K562 (cell line): ENCODE data around the gene KIAA0319L. TPM values are rescaled to one million over a fixed set of nuclear protein-coding genes. Genes with fewer than 3 reads are reported as not detected.

ENCODE experiments used
- ATAC-seq: fragments of 200-7000 bp; cut with Tn5 transposase; 3 replicates; pipeline ENCODE4 v1.9.1; 2020; ENCODE audit warnings: moderate library complexity
- BruUV-seq: library from RNA; stranded (reverse); fragments of 400-500 nt; replicated peaks from 2 replicates; lab custom pipeline; 2021; lab: Mats Ljungman, UMichigan
- CTCF ChIA-PET: fragments of 300-600 bp; formaldehyde crosslinking; extraction: SDS; loops from one replicate; lab custom pipeline; 2021; ENCODE audit warnings: low intra/inter-chr PET ratio; lab: Yijun Ruan, JAX
- POLR2A ChIA-PET: fragments of 300-600, 350-650 bp; sonication (Branson Sonifier 250); formaldehyde crosslinking; extraction: SDS; loops from one replicate; lab custom pipeline; 2021; ENCODE audit warnings: antibody characterized with exemption, inconsistent platforms; lab: Yijun Ruan, JAX
- DNase-seq, 4 experiments: peaks; one replicate each; pipeline versions ENCODE4 v3.0.0 to v3.0.0-alpha.2; 2011 to 2018; ENCODE audit warnings: low spot score in 3 of 4, mixed read lengths in 3 of 4; ENCODE audit errors: extremely low read depth in 1 of 4
- FAIRE-seq: peaks from 2 replicates; lab custom pipeline; 2011; peaks lifted over from hg19 to GRCh38; lab: Jason Lieb, UNC
- H2AFZ ChIP-seq: 2 replicates; pipeline ENCODE4 v1.6.0; 2011; ENCODE audit warnings: low read depth, low read length, control low read depth, inconsistent platforms
- H3K27ac ChIP-seq: fragments of 200-600 bp; 3 replicates; pipeline ENCODE4 v1.8.0; 2011; ENCODE audit warnings: low read depth, mild to moderate bottlenecking, control low read depth, inconsistent platforms, low read length, moderate library complexity, mixed read lengths; ENCODE audit errors: extremely low read depth
- H3K27me3 ChIP-seq, 2 experiments: fragments of 300-600 bp in 1 of 2; 2 replicates in 1 of 2; 3 replicates in 1 of 2; pipeline versions ENCODE4 v1.6.0 to v1.8.0; 2011; ENCODE audit warnings: inconsistent platforms in 2 of 2, low read length in 2 of 2, mild to moderate bottlenecking in 1 of 2, mixed read lengths in 1 of 2, moderate library complexity in 1 of 2; ENCODE audit not compliant: control insufficient read depth in 2 of 2, insufficient read depth in 2 of 2
- H3K36me3 ChIP-seq: fragments of 300-600 bp; 3 replicates; pipeline ENCODE4 v1.8.0; 2011; ENCODE audit warnings: mild to moderate bottlenecking, low read length, inconsistent platforms; ENCODE audit not compliant: control insufficient read depth, insufficient read depth
- H3K4me1 ChIP-seq, 2 experiments: fragments of 200-600 bp in 1 of 2; replicated peaks in 1 of 2; 2 replicates in 1 of 2; 3 replicates in 1 of 2; pipeline versions ENCODE4 v1.5.1 to v1.8.0; 2011; ENCODE audit warnings: inconsistent platforms in 2 of 2, low read length in 2 of 2, mild to moderate bottlenecking in 1 of 2, mixed read lengths in 1 of 2, moderate library complexity in 1 of 2; ENCODE audit not compliant: control insufficient read depth in 2 of 2, insufficient read depth in 2 of 2
- H3K4me2 ChIP-seq: 2 replicates; pipeline ENCODE4 v1.6.1; 2011; ENCODE audit warnings: low read length, control low read depth, inconsistent platforms, mixed read lengths; ENCODE audit not compliant: insufficient read depth
- H3K4me3 ChIP-seq: fragments of 200-600 bp; sonication (generic), shearing (Covaris generic); 2 replicates; pipeline ENCODE4 v1.5.1; 2016; ENCODE audit warnings: control low read depth, inconsistent platforms
- H3K79me2 ChIP-seq: fragments of 200-600 bp; 3 replicates; pipeline ENCODE4 v1.8.0; 2011; ENCODE audit warnings: low read length, inconsistent platforms; ENCODE audit not compliant: control insufficient read depth, insufficient read depth
- H3K9ac ChIP-seq, 2 experiments: 2 replicates each; pipeline versions ENCODE4 v1.6.0 to v1.6.1; 2011; ENCODE audit warnings: low read depth in 2 of 2, low read length in 2 of 2, control low read depth in 1 of 2, inconsistent platforms in 1 of 2, mild to moderate bottlenecking in 1 of 2, mixed read lengths in 1 of 2; ENCODE audit not compliant: insufficient read depth in 1 of 2
- H3K9me1 ChIP-seq: one replicate; pipeline ENCODE4 v1.6.0; 2011; ENCODE audit warnings: inconsistent platforms, mild to moderate bottlenecking, low read length, moderate library complexity; ENCODE audit not compliant: control insufficient read depth, insufficient read depth
- H3K9me3 ChIP-seq: replicated peaks from 2 replicates; pipeline ENCODE4 v1.5.1; 2011; ENCODE audit warnings: low read depth, low read length, inconsistent platforms; ENCODE audit not compliant: control insufficient read depth, insufficient read depth
- H4K20me1 ChIP-seq: replicated peaks from 2 replicates; pipeline ENCODE4 v1.6.1; 2011; ENCODE audit warnings: low read length, inconsistent platforms, mixed read lengths; ENCODE audit not compliant: control insufficient read depth, insufficient read depth
- AFF4 ChIP-seq: sonication (generic); formaldehyde crosslinking; IDR thresholded peaks from 2 replicates; pipeline ENCODE4 v1.8.0; 2023; ENCODE audit warnings: mild to moderate bottlenecking, missing genetic modification reagents
- MTA3 ChIP-seq: fragments of 450-650 bp; formaldehyde crosslinking; IDR thresholded peaks from 2 replicates; pipeline ENCODE4 v1.6.1; 2017; ENCODE audit warnings: mild to moderate bottlenecking, borderline replicate concordance
- TCF7L2 ChIP-seq: fragments of 150-350 bp; IDR thresholded peaks from 2 replicates; pipeline ENCODE4 v1.6.1; 2016; ENCODE audit warnings: low read depth, mild to moderate bottlenecking, low read length, moderate library complexity
- WGBS: fragments of 100-300 bp; shearing (Covaris generic); methylation state at CpG from one replicate; pipeline ENCODE4 v1.1.6; 2016; ENCODE audit warnings: low coverage, mixed read lengths; ENCODE audit not compliant: insufficient coverage; ENCODE audit errors: missing lambda C conversion rate; 5-methylcytosine and 5-hydroxymethylcytosine counted together
- in situ Hi-C: fragments of 300-500 bp; cut with MboI; formaldehyde crosslinking; loops from 4 replicates; pipeline ENCODE4 v1.15.0; 2018; ENCODE audit warnings: inconsistent platforms, mixed read lengths
- intact Hi-C: fragments of 100-400 bp; cut with micrococcal nuclease; formaldehyde crosslinking; loops from 2 replicates; pipeline ENCODE4 v1.14.2; 2022
- polyA plus RNA-seq, 8 experiments: library from polyadenylated mRNA; depleted of rRNA in 4 of 8; stranded (reverse) in 5 of 8; unstranded in 3 of 8; fragments of >200 nt; fragmentation: Nextera tagmentation in 2 of 8; fragmentation: Illumina TruSeq in 1 of 8; extraction: Ambion mirVana in 2 of 8; extraction: Trizol in 1 of 8; gene quantifications; 2 replicates each; pipeline versions ENCODE4 v1.2.1 to v1.2.3, GENCODE V29; 2011 to 2014; ENCODE audit warnings: inconsistent platforms in 1 of 8, missing spikeins in 1 of 8
- total RNA-seq, 7 experiments: library from RNA; depleted of rRNA in 6 of 7; stranded (reverse); fragments of >200 nt in 6 of 7; fragmentation: Illumina TruSeq in 2 of 7; extraction: Trizol in 2 of 7; gene quantifications; 2 replicates each; pipeline versions ENCODE4 v1.2.1 to v1.2.3, GENCODE V29; 2011 to 2021; ENCODE audit warnings: low replicate concordance in 1 of 7

The KIAA0319L gene
- total and polyA plus RNA-seq, 9 of the 15 experiments (the other 6 are each of a cell fraction or from before 2014, with no cell fraction given): 2.4 to 51.7 (median 27.4) TPM

GRCh38 chr1:35437200-35437599 is 120.0 kb downstream of the KIAA0319L start:
- 77% methylated on average over 9 of the region's 9 CpGs for WGBS
- peaks cover 61% of the 10 kb centered on the region; the same call in 2 of the 3 replicates for H3K36me3 ChIP-seq
- H3K4me1 ChIP-seq: peaks cover 0 to 3% of the 10 kb centered on the region in 2 experiments; a peak in 1 of 5 replicates
- H3K9me1 ChIP-seq: no peaks in the 10 kb centered on the region
- TF ChIP-seq MTA3: no peak
- TF ChIP-seq AFF4 (CRISPR knock-in tag): no peak
- TF ChIP-seq TCF7L2: no peak
- POLR2A ChIA-PET: interaction anchor here (1.2 kb wide), 1 partner anchor 13 kb away, joined by 3 read pairs; no protein-coding TSS in a partner anchor
- no peaks in the 10 kb centered on the region for H3K9me3 ChIP-seq
- H3K27ac ChIP-seq: no peak overlapping the region
- no peak overlapping the region for H2AFZ ChIP-seq
- H3K9ac ChIP-seq: peak overlapping the region in 1 of 2 experiments; percentile 57; a peak in 1 of 4 replicates
- intact Hi-C loops: loop anchor here (10.0 kb wide), 1 partner anchor 572 kb away; no protein-coding TSS in a partner anchor
- ATAC-seq (no peak), DNase-seq (no peak), FAIRE-seq (peak; percentile 6)
- in situ Hi-C loops: no loop called here
- no peaks in the 10 kb centered on the region for H3K27me3 ChIP-seq
- no peak overlapping the region for H3K4me3 ChIP-seq
- BruUV-seq: no TSS peak
- H3K79me2 ChIP-seq: no peaks in the 10 kb centered on the region
- CTCF ChIA-PET: no interaction called here
- H3K4me2 ChIP-seq: no peak overlapping the region
- no peaks in the 10 kb centered on the region for H4K20me1 ChIP-seq
